Lower leg skin (tissue), 4 donors: Measurements from ENCODE around the gene TUT4. TPM values are rescaled to one million over a fixed set of nuclear protein-coding genes. Genes with fewer than 3 reads are reported as not detected.

Experiments
- DNase-seq, 2 donors: peaks; one replicate each; pipeline ENCODE4 v3.0.0-alpha.2; 2019; ENCODE audit warnings: low spot score in 2 of 2
- H3K4me3 ChIP-seq: fragments of 200-600 bp; sonication (generic); 2 replicates; pipeline ENCODE4 v1.5.1; 2017; ENCODE audit warnings: mild to moderate bottlenecking, low read depth; ENCODE audit not compliant: poor library complexity, severe bottlenecking
- POLR2A ChIP-seq, 2 donors: fragments of 450-650 bp; IDR thresholded peaks; one replicate each; pipeline ENCODE4 v1.6.1; 2016 to 2017; ENCODE audit warnings: antibody characterized with exemption in 2 of 2, mild to moderate bottlenecking in 1 of 2, moderate library complexity in 1 of 2
- WGBS, 2 donors: methylation state at CpG; one replicate each; pipeline ENCODE4 v1.1.5; 2018; 5-methylcytosine and 5-hydroxymethylcytosine counted together
- intact Hi-C: fragments of 100-400 bp; cut with DNase I; formaldehyde crosslinking; loops from one replicate; pipeline ENCODE4 v1.15.0; 2023; ENCODE audit warnings: low total_unique reads
- total RNA-seq, 4 donors: library from RNA; depleted of rRNA; stranded (reverse); fragments of >200 nt; gene quantifications; one replicate each; pipeline ENCODE4 v1.1.0, GENCODE V29; 2016
- TF ChIP-seq, protein P1 (sequence below), 3 donors: fragments of 450-650 bp; IDR thresholded peaks; one replicate each; pipeline ENCODE4 v1.5.1; 2016; ENCODE audit warnings: antibody characterized with exemption in 3 of 3, mild to moderate bottlenecking in 3 of 3, moderate library complexity in 2 of 3

Gene TUT4
- total RNA-seq, 4 donors from 2014 or later = 36.8 to 94.0 (median 52.0) TPM

DNA sequence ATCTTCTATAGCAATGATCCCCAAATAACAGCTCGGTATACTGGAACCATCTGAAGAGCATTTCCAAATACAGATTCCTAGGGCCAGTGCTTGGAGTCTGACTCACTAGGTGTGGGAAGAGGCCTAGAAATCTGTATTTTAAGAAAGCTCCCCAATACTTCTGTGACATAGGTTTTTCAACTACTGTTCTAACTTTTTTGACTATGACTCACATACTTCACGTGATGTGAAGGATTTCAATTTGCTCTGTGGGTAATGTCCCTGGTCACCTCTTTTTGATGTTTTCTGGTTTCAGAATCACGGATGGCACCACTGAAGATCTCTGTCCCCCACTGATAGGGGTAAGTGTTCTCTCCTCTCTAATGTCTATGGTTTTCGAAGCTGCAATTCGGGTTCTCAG, 159.7 kb downstream of the TUT4 start:
- intact Hi-C loops = no loop called here
- DNase-seq = no peak
- TF ChIP-seq, protein P1, sequence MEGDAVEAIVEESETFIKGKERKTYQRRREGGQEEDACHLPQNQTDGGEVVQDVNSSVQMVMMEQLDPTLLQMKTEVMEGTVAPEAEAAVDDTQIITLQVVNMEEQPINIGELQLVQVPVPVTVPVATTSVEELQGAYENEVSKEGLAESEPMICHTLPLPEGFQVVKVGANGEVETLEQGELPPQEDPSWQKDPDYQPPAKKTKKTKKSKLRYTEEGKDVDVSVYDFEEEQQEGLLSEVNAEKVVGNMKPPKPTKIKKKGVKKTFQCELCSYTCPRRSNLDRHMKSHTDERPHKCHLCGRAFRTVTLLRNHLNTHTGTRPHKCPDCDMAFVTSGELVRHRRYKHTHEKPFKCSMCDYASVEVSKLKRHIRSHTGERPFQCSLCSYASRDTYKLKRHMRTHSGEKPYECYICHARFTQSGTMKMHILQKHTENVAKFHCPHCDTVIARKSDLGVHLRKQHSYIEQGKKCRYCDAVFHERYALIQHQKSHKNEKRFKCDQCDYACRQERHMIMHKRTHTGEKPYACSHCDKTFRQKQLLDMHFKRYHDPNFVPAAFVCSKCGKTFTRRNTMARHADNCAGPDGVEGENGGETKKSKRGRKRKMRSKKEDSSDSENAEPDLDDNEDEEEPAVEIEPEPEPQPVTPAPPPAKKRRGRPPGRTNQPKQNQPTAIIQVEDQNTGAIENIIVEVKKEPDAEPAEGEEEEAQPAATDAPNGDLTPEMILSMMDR (IDR thresholded peaks at IDR 0.05) = no peak
- no peak for TF ChIP-seq POLR2A (IDR thresholded peaks at IDR 0.05)
- H3K4me3 ChIP-seq = no peak overlapping the region
- 98% methylated on average over 5 of the region's 5 CpGs for WGBS, 2 donors

DNA sequence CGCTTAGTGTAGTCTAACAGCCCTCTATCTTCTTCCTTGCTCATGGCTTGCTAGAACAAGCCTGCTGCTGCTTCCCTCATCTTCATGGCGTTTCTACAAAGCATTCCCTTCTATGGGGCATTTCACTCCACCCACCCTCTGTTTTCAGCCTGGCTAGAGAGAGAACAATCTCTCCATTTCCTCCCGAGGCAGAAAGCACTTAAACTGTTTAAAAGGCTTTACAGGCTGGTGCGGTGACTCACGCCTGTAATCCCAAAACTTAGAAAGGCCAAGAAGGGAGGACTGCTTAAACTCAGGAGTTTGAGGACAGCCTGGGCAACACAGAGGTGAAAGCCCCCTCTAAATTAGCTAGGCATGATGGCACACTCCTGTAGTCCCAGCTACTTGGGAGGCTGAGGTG, 166.4 kb downstream of the TUT4 start:
- intact Hi-C loops = no loop called here
- H3K4me3 ChIP-seq = no peak overlapping the region
- no peak for DNase-seq
- 71 to 82% methylated on average over 5 of the region's 5 CpGs for WGBS, 2 donors
- TF ChIP-seq, protein P1 (IDR thresholded peaks at IDR 0.05) = no peak
- no peak for TF ChIP-seq POLR2A (IDR thresholded peaks at IDR 0.05)

DNA sequence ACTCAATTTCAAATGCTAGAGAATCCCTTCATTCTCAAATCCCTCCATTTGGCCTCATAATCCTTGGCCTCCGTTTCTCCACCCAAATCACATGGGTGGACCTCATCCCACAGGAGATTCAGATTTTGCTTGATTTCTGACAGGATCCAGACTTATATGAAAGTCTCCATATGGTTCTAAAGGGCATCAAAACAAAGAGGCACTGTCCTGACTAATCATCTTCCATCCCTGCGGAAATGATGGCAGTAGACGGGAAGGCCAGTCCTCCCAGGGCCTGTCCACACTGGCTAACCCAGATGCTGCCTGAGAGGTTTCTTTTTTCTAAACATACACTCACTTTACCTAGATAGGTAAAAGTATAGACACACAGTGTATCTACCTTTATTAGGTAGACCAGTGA, 167.5 kb downstream of the TUT4 start:
- TF ChIP-seq, protein P1 (IDR thresholded peaks at IDR 0.05) = no peak
- no peak for TF ChIP-seq POLR2A (IDR thresholded peaks at IDR 0.05)
- no peak for DNase-seq
- 93 to 94% methylated on average over 3 of the region's 3 CpGs for WGBS, 2 donors
- H3K4me3 ChIP-seq = no peak overlapping the region
- intact Hi-C loops = no loop called here

Other genes starting within 250 kb of the TUT4 start
- 10 to 100 TPM; 16.6 to 29.8 (median 25.1) TPM for gene CC2D1B, start 186.9 kb downstream of the TUT4 start, total RNA-seq
- gene ORC1, start 148.7 kb downstream of the TUT4 start, total RNA-seq = 1 to 10 TPM in 1 of 4 donors, under 1 TPM in 3; 0.29 to 1.3 (median 0.72) TPM
- 10 to 100 TPM in 2 of 4 donors, 1 to 10 TPM in 2; 9.1 to 12.5 (median 10.2) TPM for gene PRPF38A, start 148.5 kb downstream of the TUT4 start, total RNA-seq
- gene GPX7, start 49.3 kb upstream of the TUT4 start, total RNA-seq = 1 to 10 TPM; 4.8 to 9.1 (median 9.0) TPM
- gene SHISAL2A, start 80.1 kb upstream of the TUT4 start, total RNA-seq = not detected
- gene COA7, start 145.3 kb upstream of the TUT4 start, total RNA-seq = 10 to 100 TPM in 2 of 4 donors, 1 to 10 TPM in 2; 7.2 to 17.5 (median 8.9) TPM
- gene ZYG11B, start 173.4 kb upstream of the TUT4 start, total RNA-seq = 10 to 100 TPM; 24.1 to 29.9 (median 25.2) TPM